ENCODE measurements around the gene KIAA0232. TPM values are rescaled to one million over a fixed set of nuclear protein-coding genes. Genes with fewer than 3 reads are reported as not detected.

The KIAA0232 gene
- polyA plus RNA-seq, 2 donors, result 9.3 to 10.5 TPM

DNA sequence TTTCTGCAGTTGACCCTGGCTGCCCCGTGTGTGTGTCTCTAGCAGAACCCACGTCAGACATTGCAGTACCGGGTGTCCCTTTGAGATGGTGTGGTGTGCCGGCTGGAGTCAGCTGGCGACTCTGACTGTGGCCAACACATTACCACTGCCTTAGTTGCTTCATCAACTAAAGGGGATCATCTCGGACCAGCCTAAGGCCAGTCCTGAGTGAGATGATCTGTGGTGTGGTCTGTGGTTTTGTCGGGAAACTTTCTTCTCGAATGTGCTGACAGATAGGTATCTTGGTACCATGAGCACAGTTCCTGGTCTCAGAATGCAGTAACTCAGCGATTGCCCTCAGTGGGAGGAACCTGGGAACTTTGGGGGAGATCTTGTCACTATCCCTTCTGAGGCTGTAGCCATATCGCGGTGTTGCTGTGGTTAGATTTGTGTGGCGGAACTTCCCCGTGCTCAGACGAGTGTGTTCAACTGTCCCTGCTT is 142.9 kb downstream of the KIAA0232 start:
- Histone ChIP-seq H3K9me3 (ENCODE audit: control insufficient read depth in 2 of 2, insufficient read depth in 1 of 2, low read depth in 1 of 2, low read length in 1 of 2) (no peaks in the 10 kb centered on the region), H3K4me1 (ENCODE audit: control insufficient read depth in 2 of 2, insufficient read depth in 2 of 2, low read length in 1 of 2) (peaks cover 0 to 3% of the 10 kb centered on the region in 2 donors), H3K4me3 (ENCODE audit: low read depth in 1 of 2, low read length in 2 of 2) (no peak overlapping the region), H3K36me3 (ENCODE audit: control insufficient read depth in 2 of 2, insufficient read depth in 2 of 2, low read length in 1 of 2) (peaks cover 0 to 28% of the 10 kb centered on the region in 2 donors), H3K27me3 (ENCODE audit: control insufficient read depth in 1 of 2, insufficient read depth in 2 of 2, low read length in 2 of 2) (no peaks in the 10 kb centered on the region), H3K27ac (ENCODE audit: low read depth in 2 of 2, low read length in 1 of 2) (no peak overlapping the region)
- WGBS, 2 donors, result 81 to 83% methylated on average over 14 of the region's 14 CpGs

- Histone ChIP-seq H3K36me3 (ENCODE audit: control insufficient read depth in 2 of 2, insufficient read depth in 2 of 2, low read length in 1 of 2) (peaks cover 0 to 28% of the 10 kb centered on the region in 2 donors), H3K4me1 (ENCODE audit: control insufficient read depth in 2 of 2, insufficient read depth in 2 of 2, low read length in 1 of 2) (peaks cover 0 to 3% of the 10 kb centered on the region in 2 donors), H3K9me3 (ENCODE audit: control insufficient read depth in 2 of 2, insufficient read depth in 1 of 2, low read depth in 1 of 2, low read length in 1 of 2) (no peaks in the 10 kb centered on the region), H3K27me3 (ENCODE audit: control insufficient read depth in 1 of 2, insufficient read depth in 2 of 2, low read length in 2 of 2) (no peaks in the 10 kb centered on the region), H3K4me3 (ENCODE audit: low read depth in 1 of 2, low read length in 2 of 2) (no peak overlapping the region), H3K27ac (ENCODE audit: low read depth in 2 of 2, low read length in 1 of 2) (peak overlapping the region in 1 of 2 donors; percentile 42)
- 86% methylated on average over 19 of the region's 19 CpGs for WGBS, 2 donors
Observed at GRCh38 chr4:6926081-6926480, 143.6 kb downstream of the KIAA0232 start.

GRCh38 chr4:6926681-6927478 is 144.4 kb downstream of the KIAA0232 start:
- no peaks in the 10 kb centered on the region for H3K9me3 ChIP-seq (ENCODE audit: control insufficient read depth in 2 of 2, insufficient read depth in 1 of 2, low read depth in 1 of 2, low read length in 1 of 2)
- 56 to 67% methylated on average over 13 of the region's 13 CpGs for WGBS, 2 donors
- peaks cover 0 to 3% of the 10 kb centered on the region in 2 donors for H3K4me1 ChIP-seq (ENCODE audit: control insufficient read depth in 2 of 2, insufficient read depth in 2 of 2, low read length in 1 of 2)

DNA sequence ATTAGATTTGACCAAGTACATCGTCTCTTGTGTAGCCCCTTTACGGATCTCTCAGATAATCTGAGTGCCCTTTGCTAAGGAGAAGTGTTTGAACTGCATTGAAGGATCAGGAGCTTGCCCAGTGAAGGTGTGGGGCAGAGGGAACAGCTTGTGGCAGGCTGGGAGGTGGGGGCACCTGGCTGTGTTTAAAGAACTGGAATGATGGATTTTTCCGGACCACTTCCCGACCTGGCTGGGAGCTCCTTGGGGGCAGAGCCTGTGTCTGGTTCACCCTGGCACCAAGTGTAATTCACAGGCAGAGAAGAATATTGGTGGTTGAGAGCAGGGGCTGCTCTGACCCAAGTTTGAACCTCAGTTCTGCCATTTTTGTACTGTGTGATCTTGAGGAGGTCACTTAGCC is 145.6 kb downstream of the KIAA0232 start:
- peaks cover 0 to 6% of the 10 kb centered on the region in 2 donors for H3K4me1 ChIP-seq (ENCODE audit: control insufficient read depth in 2 of 2, insufficient read depth in 2 of 2, low read length in 1 of 2)
- H3K27ac ChIP-seq (ENCODE audit: low read depth in 2 of 2, low read length in 1 of 2), result no peak overlapping the region

More at GRCh38 chr4:6926681-6927478, 144.4 kb downstream of the KIAA0232 start:
- Histone ChIP-seq H3K4me3 (ENCODE audit: low read depth in 1 of 2, low read length in 2 of 2) (no peak overlapping the region), H3K27me3 (ENCODE audit: control insufficient read depth in 1 of 2, insufficient read depth in 2 of 2, low read length in 2 of 2) (no peaks in the 10 kb centered on the region), H3K36me3 (ENCODE audit: control insufficient read depth in 2 of 2, insufficient read depth in 2 of 2, low read length in 1 of 2) (peaks cover 0 to 28% of the 10 kb centered on the region in 2 donors), H3K27ac (ENCODE audit: low read depth in 2 of 2, low read length in 1 of 2) (no peak overlapping the region)

DNA sequence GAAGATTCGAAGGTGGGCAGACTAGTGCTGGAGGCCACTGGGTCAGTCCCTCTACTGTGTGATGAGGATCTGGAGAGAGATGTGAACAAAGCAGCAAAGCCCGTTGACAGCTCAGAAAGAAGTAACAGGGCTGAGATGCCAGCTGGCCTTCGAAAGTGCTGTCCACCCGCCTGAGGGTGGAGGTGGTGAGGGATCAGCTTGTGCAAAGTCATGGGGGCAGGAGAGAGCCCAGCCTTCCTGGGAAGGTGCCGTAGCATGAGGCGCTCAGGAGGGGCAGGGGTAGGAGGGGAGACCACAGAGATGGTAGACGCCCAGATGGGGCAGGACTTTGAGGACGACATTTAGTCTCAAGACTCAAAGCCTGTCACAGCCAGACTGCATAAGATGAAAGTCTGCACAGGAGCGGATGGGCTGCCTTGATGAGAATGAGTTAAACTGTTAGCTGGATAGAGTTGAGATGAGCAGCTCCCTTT is 146.8 kb downstream of the KIAA0232 start:
- Histone ChIP-seq H3K9me3 (ENCODE audit: control insufficient read depth in 2 of 2, insufficient read depth in 1 of 2, low read depth in 1 of 2, low read length in 1 of 2) (peaks cover 0 to 2% of the 10 kb centered on the region in 2 donors), H3K27ac (ENCODE audit: low read depth in 2 of 2, low read length in 1 of 2) (no peak overlapping the region), H3K36me3 (ENCODE audit: control insufficient read depth in 2 of 2, insufficient read depth in 2 of 2, low read length in 1 of 2) (peaks cover 0 to 19% of the 10 kb centered on the region in 2 donors), H3K27me3 (ENCODE audit: control insufficient read depth in 1 of 2, insufficient read depth in 2 of 2, low read length in 2 of 2) (no peaks in the 10 kb centered on the region), H3K4me1 (ENCODE audit: control insufficient read depth in 2 of 2, insufficient read depth in 2 of 2, low read length in 1 of 2) (peaks cover 0 to 6% of the 10 kb centered on the region in 2 donors), H3K4me3 (ENCODE audit: low read depth in 1 of 2, low read length in 2 of 2) (no peak overlapping the region)
- 73 to 80% methylated on average over 9 of the region's 9 CpGs for WGBS, 2 donors

More for the DNA sequence above, 145.6 kb downstream of the KIAA0232 start:
- Histone ChIP-seq H3K4me3 (ENCODE audit: low read depth in 1 of 2, low read length in 2 of 2) (no peak overlapping the region), H3K9me3 (ENCODE audit: control insufficient read depth in 2 of 2, insufficient read depth in 1 of 2, low read depth in 1 of 2, low read length in 1 of 2) (peaks cover 0 to 2% of the 10 kb centered on the region in 2 donors), H3K36me3 (ENCODE audit: control insufficient read depth in 2 of 2, insufficient read depth in 2 of 2, low read length in 1 of 2) (peaks cover 0 to 28% of the 10 kb centered on the region in 2 donors), H3K27me3 (ENCODE audit: control insufficient read depth in 1 of 2, insufficient read depth in 2 of 2, low read length in 2 of 2) (no peaks in the 10 kb centered on the region)
- 87 to 89% methylated on average over 4 of the region's 4 CpGs for WGBS, 2 donors

DNA sequence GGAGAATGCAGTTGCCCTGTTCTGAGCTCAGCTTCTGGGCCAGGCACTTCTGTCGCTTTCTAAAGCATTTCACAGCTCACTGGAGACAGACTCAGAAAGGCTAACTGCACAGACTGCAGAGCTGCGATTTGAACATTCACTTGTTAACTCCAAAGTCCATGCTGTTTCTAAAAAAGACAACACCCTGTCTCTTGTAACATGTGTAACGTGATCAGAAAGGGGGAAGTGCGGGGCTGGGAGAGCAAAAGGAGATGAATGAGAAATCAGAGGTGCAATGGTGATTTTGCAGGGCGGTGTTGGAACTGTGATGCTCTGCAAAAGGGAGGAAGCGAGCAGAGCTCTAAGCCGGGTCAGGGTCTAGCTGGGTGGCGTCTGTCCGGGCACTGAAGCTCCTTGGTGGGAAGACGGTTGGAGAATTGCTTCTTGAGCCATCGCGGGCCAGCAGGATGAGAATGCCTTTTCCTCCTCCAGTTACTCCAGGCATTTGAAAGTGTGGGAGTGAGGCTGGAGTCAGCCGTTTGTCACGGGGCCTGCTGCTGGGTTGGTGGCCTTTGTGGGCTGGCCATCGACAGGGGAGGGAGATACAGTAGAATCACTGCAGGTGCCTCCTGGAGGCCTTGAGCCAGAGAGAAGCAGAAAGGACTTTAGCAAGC is 147.4 kb downstream of the KIAA0232 start:
- no peak overlapping the region for H3K27ac ChIP-seq (ENCODE audit: low read depth in 2 of 2, low read length in 1 of 2)

GRCh38 chr4:6932475-6932874 is 149.9 kb downstream of the KIAA0232 start:
- Histone ChIP-seq H3K27ac (ENCODE audit: low read depth in 2 of 2, low read length in 1 of 2) (no peak overlapping the region), H3K4me3 (ENCODE audit: low read depth in 1 of 2, low read length in 2 of 2) (no peak overlapping the region), H3K36me3 (ENCODE audit: control insufficient read depth in 2 of 2, insufficient read depth in 2 of 2, low read length in 1 of 2) (peaks cover 0 to 5% of the 10 kb centered on the region in 2 donors), H3K4me1 (ENCODE audit: control insufficient read depth in 2 of 2, insufficient read depth in 2 of 2, low read length in 1 of 2) (peaks cover 0 to 3% of the 10 kb centered on the region in 2 donors), H3K27me3 (ENCODE audit: control insufficient read depth in 1 of 2, insufficient read depth in 2 of 2, low read length in 2 of 2) (no peaks in the 10 kb centered on the region), H3K9me3 (ENCODE audit: control insufficient read depth in 2 of 2, insufficient read depth in 1 of 2, low read depth in 1 of 2, low read length in 1 of 2) (peaks cover 0 to 2% of the 10 kb centered on the region in 2 donors)
- 95 to 99% methylated on average over 3 of the region's 3 CpGs for WGBS, 2 donors

More for the DNA sequence above, 147.4 kb downstream of the KIAA0232 start:
- Histone ChIP-seq H3K4me3 (ENCODE audit: low read depth in 1 of 2, low read length in 2 of 2) (no peak overlapping the region), H3K9me3 (ENCODE audit: control insufficient read depth in 2 of 2, insufficient read depth in 1 of 2, low read depth in 1 of 2, low read length in 1 of 2) (peaks cover 0 to 2% of the 10 kb centered on the region in 2 donors), H3K4me1 (ENCODE audit: control insufficient read depth in 2 of 2, insufficient read depth in 2 of 2, low read length in 1 of 2) (peaks cover 0 to 6% of the 10 kb centered on the region in 2 donors), H3K27me3 (ENCODE audit: control insufficient read depth in 1 of 2, insufficient read depth in 2 of 2, low read length in 2 of 2) (no peaks in the 10 kb centered on the region), H3K36me3 (ENCODE audit: control insufficient read depth in 2 of 2, insufficient read depth in 2 of 2, low read length in 1 of 2) (peaks cover 0 to 14% of the 10 kb centered on the region in 2 donors)
- WGBS, 2 donors, result 74 to 77% methylated on average over 15 of the region's 15 CpGs

GRCh38 chr4:6932918-6933317 is 150.4 kb downstream of the KIAA0232 start:
- H3K9me3 ChIP-seq (ENCODE audit: control insufficient read depth in 2 of 2, insufficient read depth in 1 of 2, low read depth in 1 of 2, low read length in 1 of 2), result peaks cover 0 to 2% of the 10 kb centered on the region in 2 donors
- no peaks in the 10 kb centered on the region for H3K27me3 ChIP-seq (ENCODE audit: control insufficient read depth in 1 of 2, insufficient read depth in 2 of 2, low read length in 2 of 2)
- no peak overlapping the region for H3K27ac ChIP-seq (ENCODE audit: low read depth in 2 of 2, low read length in 1 of 2)
- 93 to 98% methylated on average over 3 of the region's 3 CpGs for WGBS, 2 donors
- peaks cover 0 to 5% of the 10 kb centered on the region in 2 donors for H3K36me3 ChIP-seq (ENCODE audit: control insufficient read depth in 2 of 2, insufficient read depth in 2 of 2, low read length in 1 of 2)
- H3K4me3 ChIP-seq (ENCODE audit: low read depth in 1 of 2, low read length in 2 of 2), result no peak overlapping the region
- peaks cover 0 to 3% of the 10 kb centered on the region in 2 donors for H3K4me1 ChIP-seq (ENCODE audit: control insufficient read depth in 2 of 2, insufficient read depth in 2 of 2, low read length in 1 of 2)

Data from esophagus (tissue), 2 donors.